HEK293T (cell line): ENCODE results near the gene WDR1.

Source experiments
- CTCF ChIA-PET: fragments of 350-600 bp; formaldehyde crosslinking; extraction: SDS; loops from one replicate; lab custom pipeline; 2021; ENCODE audit warnings: antibody characterized with exemption, inconsistent platforms; lab: Yijun Ruan, JAX
- POLR2A ChIA-PET: fragments of 350-600 bp; formaldehyde crosslinking; extraction: SDS; loops from one replicate; lab custom pipeline; 2020; ENCODE audit warnings: antibody characterized with exemption, inconsistent platforms; lab: Yijun Ruan, JAX
- DNase-seq: peaks from one replicate; pipeline ENCODE4 v3.0.0; 2012; ENCODE audit warnings: mixed read lengths; ENCODE audit errors: extremely low spot score
- ARNT ChIP-seq: fragments of 450-650 bp; IDR thresholded peaks from 2 replicates; pipeline ENCODE4 v1.6.1; 2017; ENCODE audit warnings: mild to moderate bottlenecking
- BHLHE40 ChIP-seq: fragments of 450-650 bp; IDR thresholded peaks from 2 replicates; pipeline ENCODE4 v1.6.1; 2016; ENCODE audit warnings: mild to moderate bottlenecking, moderate library complexity, borderline replicate concordance
- CTBP1 ChIP-seq: fragments of 450-650 bp; IDR thresholded peaks from 2 replicates; pipeline ENCODE4 v1.6.1; 2016; ENCODE audit warnings: borderline replicate concordance
- ELF4 ChIP-seq: fragments of 450-650 bp; IDR thresholded peaks from 2 replicates; pipeline ENCODE4 v1.6.1; 2017; ENCODE audit warnings: antibody characterized with exemption
- FOXA1 ChIP-seq: fragments of 450-650 bp; IDR thresholded peaks from 2 replicates; pipeline ENCODE4 v1.6.1; 2016; ENCODE audit warnings: mild to moderate bottlenecking
- FOXK2 ChIP-seq: fragments of 450-650 bp; IDR thresholded peaks from 2 replicates; pipeline ENCODE4 v1.6.1; 2016; ENCODE audit warnings: mild to moderate bottlenecking
- FOXM1 ChIP-seq: fragments of 450-650 bp; IDR thresholded peaks from 2 replicates; pipeline ENCODE4 v1.6.1; 2017; ENCODE audit warnings: mild to moderate bottlenecking, borderline replicate concordance
- HDGF ChIP-seq: fragments of 450-650 bp; IDR thresholded peaks from 2 replicates; pipeline ENCODE4 v1.6.1; 2017; ENCODE audit warnings: antibody characterized with exemption, borderline replicate concordance
- L3MBTL2 ChIP-seq: fragments of 450-650 bp; conservative IDR thresholded peaks from 2 replicates; pipeline ENCODE4 v1.6.1; 2016; ENCODE audit warnings: mild to moderate bottlenecking
- LEF1 ChIP-seq: fragments of 450-650 bp; IDR thresholded peaks from 2 replicates; pipeline ENCODE4 v1.6.1; 2017; ENCODE audit warnings: mild to moderate bottlenecking, borderline replicate concordance
- NFRKB ChIP-seq: fragments of 450-650 bp; IDR thresholded peaks from 2 replicates; pipeline ENCODE4 v1.6.1; 2016; ENCODE audit warnings: mild to moderate bottlenecking, moderate library complexity
- SP1 ChIP-seq: fragments of 450-650 bp; IDR thresholded peaks from 2 replicates; pipeline ENCODE4 v1.6.1; 2017
- SUZ12 ChIP-seq: fragments of 450-650 bp; IDR thresholded peaks from 2 replicates; pipeline ENCODE4 v1.6.1; 2016; ENCODE audit warnings: mild to moderate bottlenecking
- TARDBP ChIP-seq: fragments of 450-650 bp; IDR thresholded peaks from 2 replicates; pipeline ENCODE4 v1.6.1; 2016
- ZNF384 ChIP-seq: fragments of 450-650 bp; IDR thresholded peaks from 2 replicates; pipeline ENCODE4 v1.6.1; 2016
- TF ChIP-seq, protein P1 (sequence below): fragments of 450-650 bp; IDR thresholded peaks from 2 replicates; pipeline ENCODE4 v1.6.1; 2016

WDR1 gene

DNA sequence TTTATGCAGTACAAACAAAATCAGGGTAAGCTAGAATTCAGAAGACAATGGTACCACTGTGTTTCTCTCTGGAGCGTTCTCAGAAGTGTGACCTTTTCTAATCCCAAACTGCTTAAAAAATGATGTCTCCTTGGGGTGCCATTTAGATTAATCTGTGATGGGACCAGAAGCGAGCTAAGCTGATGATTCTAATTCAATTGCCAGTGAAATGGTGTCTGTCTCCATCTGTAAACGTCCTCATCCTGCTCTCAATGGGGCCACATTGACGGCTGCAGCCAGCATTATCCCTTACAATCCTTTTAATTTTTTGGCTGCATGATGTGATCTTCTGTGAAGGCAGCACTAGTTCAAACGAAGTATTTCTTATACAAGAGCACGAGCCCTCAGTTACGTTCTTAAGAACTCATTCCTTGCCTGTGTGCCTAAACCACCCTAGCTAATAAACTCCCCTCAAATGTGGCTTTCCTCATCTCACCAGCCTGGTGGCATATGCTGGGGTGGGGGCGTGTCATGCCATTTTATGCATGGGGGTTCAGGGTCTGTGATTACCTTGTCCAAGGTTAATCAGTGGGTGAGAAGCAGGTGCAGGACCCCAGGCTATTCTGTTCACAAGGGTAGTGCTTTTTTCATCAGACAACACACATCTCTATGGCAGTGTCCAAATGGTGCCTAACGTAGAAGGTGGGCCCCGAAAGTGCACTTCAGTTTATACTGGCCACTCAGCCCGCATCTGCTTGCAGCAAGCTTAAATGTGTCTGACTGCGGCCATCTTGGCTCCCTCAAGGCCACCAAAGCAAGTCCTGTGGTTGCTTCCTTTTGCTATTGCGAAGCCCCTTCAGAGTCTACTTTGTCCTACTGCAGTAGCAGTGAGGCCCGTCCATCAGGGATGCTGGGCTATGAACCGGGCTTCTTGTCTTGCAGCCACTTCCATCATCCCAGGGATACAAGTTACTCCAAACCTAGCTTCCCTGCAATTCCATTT lies 49.6 kb downstream of the WDR1 start:
- DNase-seq = no peak
- TF ChIP-seq L3MBTL2 (no peak), SP1 (no peak), LEF1 (no peak), TARDBP (no peak), CTBP1 (no peak), FOXA1 (no peak), SUZ12 (no peak), FOXM1 (no peak), NFRKB (no peak), ZNF384 (no peak), ELF4 (no peak), BHLHE40 (no peak), FOXK2 (no peak), ARNT (no peak), HDGF (no peak)
- TF ChIP-seq, protein P1, sequence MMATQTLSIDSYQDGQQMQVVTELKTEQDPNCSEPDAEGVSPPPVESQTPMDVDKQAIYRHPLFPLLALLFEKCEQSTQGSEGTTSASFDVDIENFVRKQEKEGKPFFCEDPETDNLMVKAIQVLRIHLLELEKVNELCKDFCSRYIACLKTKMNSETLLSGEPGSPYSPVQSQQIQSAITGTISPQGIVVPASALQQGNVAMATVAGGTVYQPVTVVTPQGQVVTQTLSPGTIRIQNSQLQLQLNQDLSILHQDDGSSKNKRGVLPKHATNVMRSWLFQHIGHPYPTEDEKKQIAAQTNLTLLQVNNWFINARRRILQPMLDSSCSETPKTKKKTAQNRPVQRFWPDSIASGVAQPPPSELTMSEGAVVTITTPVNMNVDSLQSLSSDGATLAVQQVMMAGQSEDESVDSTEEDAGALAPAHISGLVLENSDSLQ = no peak
- POLR2A ChIA-PET = no interaction called here
- CTCF ChIA-PET = no interaction called here

DNA sequence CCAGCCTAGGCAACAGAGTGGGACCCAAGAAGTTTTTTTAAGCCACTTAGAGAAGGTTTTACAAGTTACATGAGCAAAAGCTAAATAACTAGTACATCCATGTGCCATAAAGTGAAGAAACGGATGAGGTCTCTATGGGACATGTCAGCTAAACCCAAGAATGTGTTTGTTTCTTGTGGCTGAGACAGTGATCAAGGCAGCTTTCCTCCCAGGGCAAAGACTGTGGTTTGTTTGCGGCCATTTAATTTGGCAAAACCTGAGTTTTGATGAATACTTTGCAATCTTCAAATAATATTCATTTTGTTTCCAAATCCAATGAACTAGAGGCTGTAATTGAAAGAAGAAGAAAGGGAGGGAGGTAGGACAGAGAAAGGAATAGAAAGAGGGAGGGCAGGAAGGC lies 50.4 kb downstream of the WDR1 start:
- no peak for DNase-seq

DNA sequence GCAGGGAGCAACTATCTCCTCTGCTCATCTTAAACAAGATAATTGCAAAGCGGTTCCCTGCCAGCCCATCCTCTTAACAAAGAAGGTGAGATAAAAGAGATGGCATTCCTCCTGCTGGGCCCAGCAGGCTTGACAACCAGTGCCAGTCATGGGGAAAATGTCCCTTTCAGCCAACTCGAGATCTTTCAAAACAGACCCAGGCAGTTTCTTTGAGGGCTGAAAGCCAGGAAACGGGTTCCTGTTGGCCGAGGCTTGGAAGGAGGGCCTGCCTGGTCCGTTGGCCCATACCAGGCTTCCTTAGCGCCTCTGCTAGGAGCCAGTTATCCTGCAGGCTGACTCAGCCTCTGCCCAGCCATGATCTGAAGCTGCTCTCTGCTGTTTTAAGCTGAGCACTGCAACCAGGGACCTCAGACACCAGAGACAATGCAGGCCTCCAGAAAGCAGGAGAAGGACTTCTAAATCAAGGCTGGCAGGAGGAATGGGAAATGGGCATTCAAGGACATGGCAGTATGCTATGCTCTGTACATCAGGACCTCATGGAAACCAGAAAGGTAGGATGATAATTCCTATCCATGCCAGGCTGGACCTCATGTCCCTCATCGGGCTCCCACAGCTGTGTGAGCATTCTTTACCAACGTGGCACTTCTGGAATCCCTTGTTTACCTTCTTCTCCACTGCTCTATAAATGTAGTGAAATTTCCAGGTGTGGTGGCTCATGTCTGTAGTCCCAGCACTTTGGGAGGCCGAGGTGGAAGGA lies 52.9 kb downstream of the WDR1 start:
- ChIA-PET POLR2A (no interaction called here), CTCF (no interaction called here)
- TF ChIP-seq L3MBTL2 (no peak), HDGF (no peak), SUZ12 (no peak), FOXK2 (no peak), ELF4 (no peak), NFRKB (no peak), BHLHE40 (no peak), FOXA1 (no peak), LEF1 (no peak), ARNT (no peak), CTBP1 (no peak), ZNF384 (no peak), SP1 (no peak), TARDBP (no peak), FOXM1 (no peak)
- TF ChIP-seq, protein P1 = no peak
- no peak for DNase-seq

More for the DNA sequence above, 50.4 kb downstream of the WDR1 start:
- POLR2A ChIA-PET = no interaction called here
- CTCF ChIA-PET = no interaction called here
- TF ChIP-seq LEF1 (no peak), SP1 (no peak), ELF4 (no peak), FOXA1 (no peak), ARNT (no peak), L3MBTL2 (no peak), NFRKB (no peak), FOXK2 (no peak), CTBP1 (no peak), HDGF (no peak), SUZ12 (no peak), FOXM1 (no peak), BHLHE40 (no peak), ZNF384 (no peak), TARDBP (no peak)
- TF ChIP-seq, protein P1 = no peak

DNA sequence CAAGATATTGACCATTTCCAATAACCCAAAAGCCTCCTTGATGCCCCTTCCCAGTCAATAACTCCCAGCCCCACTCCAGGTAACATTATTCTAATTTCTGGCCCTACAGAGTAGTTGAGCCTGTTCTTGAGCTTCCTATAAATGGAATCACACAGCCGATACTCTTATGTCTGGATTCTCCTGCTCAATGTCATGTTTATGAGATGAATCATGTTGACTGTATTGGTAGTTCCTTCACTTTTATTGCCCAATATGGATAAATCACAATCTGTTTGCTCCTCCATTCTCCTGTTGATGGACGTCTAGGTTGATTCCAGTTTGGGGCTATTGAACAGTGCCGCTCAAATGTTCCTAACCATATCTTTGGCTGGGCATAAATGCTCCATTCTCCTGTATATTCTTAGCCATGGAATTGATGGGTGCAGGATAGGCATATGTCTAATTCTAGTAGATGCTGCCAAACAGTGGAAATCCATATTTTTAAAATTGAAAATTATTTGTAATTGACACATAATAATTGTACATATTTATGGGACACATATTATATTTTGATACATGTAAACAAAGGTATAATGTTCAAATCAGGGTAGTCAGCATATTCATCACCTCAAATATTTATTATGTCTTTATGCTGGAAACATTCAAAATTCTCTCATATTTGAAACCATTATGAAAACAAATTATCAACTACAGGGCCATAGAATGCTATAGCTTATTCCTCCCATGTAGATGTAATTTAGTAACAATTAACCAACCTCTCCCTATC lies 54.8 kb downstream of the WDR1 start:
- ChIA-PET CTCF (no interaction called here), POLR2A (no interaction called here)
- TF ChIP-seq ELF4 (no peak), SUZ12 (no peak), BHLHE40 (no peak), ZNF384 (no peak), L3MBTL2 (no peak), SP1 (no peak), LEF1 (no peak), FOXA1 (no peak), FOXK2 (no peak), TARDBP (no peak), NFRKB (no peak), CTBP1 (no peak)
- TF ChIP-seq, protein P1 = no peak
- no peak for DNase-seq
